ENCODE measurements around the gene FAM3D.

Gene FAM3D

GRCh38 chr3:58686847-58687246, 20.3 kb upstream of the FAM3D start:
- TF ChIP-seq CTCF (conservative IDR thresholded peaks at IDR 0.05; ENCODE audit: low read depth, low read length): no peak
- Histone ChIP-seq H3K4me3 (IDR thresholded peaks at IDR 0.05; ENCODE audit: insufficient read depth, low read depth, low read length) (no peak overlapping the region), H3K4me2 (no peak overlapping the region), H3K79me2 (ENCODE audit: insufficient read depth, low read depth) (no peaks in the 10 kb centered on the region), H3K27ac (no peak overlapping the region), H3K9ac (no peak overlapping the region), H4K20me1 (ENCODE audit: insufficient read depth) (no peaks in the 10 kb centered on the region), H3K36me3 (ENCODE audit: insufficient read depth) (no peaks in the 10 kb centered on the region), H3K4me1 (ENCODE audit: low read depth, poor library complexity, severe bottlenecking) (peaks cover 9% of the 10 kb centered on the region), H3K27me3 (ENCODE audit: insufficient read depth, low read depth) (no peaks in the 10 kb centered on the region), H2AFZ (ENCODE audit: low read depth) (no peak overlapping the region)

- Histone ChIP-seq H2AFZ (ENCODE audit: low read depth) (no peak overlapping the region), H3K27me3 (ENCODE audit: insufficient read depth, low read depth) (no peaks in the 10 kb centered on the region), H3K4me2 (no peak overlapping the region), H3K4me1 (ENCODE audit: low read depth, poor library complexity, severe bottlenecking) (peaks cover 9% of the 10 kb centered on the region), H3K27ac (no peak overlapping the region), H3K79me2 (ENCODE audit: insufficient read depth, low read depth) (no peaks in the 10 kb centered on the region), H3K9ac (no peak overlapping the region), H3K36me3 (ENCODE audit: insufficient read depth) (no peaks in the 10 kb centered on the region), H3K4me3 (IDR thresholded peaks at IDR 0.05; ENCODE audit: insufficient read depth, low read depth, low read length) (no peak overlapping the region), H4K20me1 (ENCODE audit: insufficient read depth) (no peaks in the 10 kb centered on the region)
- no peak for TF ChIP-seq CTCF (conservative IDR thresholded peaks at IDR 0.05; ENCODE audit: low read depth, low read length)
Observed at GRCh38 chr3:58685641-58686040, 19.1 kb upstream of the FAM3D start.

DNA sequence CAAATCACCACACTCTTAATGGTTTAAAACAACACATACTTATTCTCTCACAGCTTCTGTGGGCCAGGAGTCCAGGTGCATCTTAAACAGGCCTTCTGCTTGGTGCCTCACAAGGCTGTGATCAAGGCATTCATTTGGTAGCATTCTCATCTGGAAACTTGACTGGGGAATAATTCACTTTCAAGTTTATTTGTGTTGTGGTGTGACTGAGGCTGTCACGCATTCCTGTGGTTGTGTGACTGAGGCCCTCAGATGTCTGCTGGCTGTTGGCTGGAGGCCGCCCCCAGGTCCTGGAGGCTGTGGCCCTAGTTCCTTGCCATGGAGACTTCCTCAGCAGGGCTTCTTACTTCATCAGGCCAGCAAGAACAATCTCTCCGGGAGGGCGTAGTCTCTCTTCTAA, 16.9 kb upstream of the FAM3D start:
- H3K27me3 ChIP-seq (ENCODE audit: insufficient read depth, low read depth): no peaks in the 10 kb centered on the region
- H3K27ac ChIP-seq: no peak overlapping the region
- H3K79me2 ChIP-seq (ENCODE audit: insufficient read depth, low read depth): no peaks in the 10 kb centered on the region
- H3K4me2 ChIP-seq: no peak overlapping the region
- H3K36me3 ChIP-seq (ENCODE audit: insufficient read depth): no peaks in the 10 kb centered on the region
- H3K9ac ChIP-seq: no peak overlapping the region
- peaks cover 9% of the 10 kb centered on the region for H3K4me1 ChIP-seq (ENCODE audit: low read depth, poor library complexity, severe bottlenecking)
- H2AFZ ChIP-seq (ENCODE audit: low read depth): no peak overlapping the region
- no peaks in the 10 kb centered on the region for H4K20me1 ChIP-seq (ENCODE audit: insufficient read depth)
- no peak for TF ChIP-seq CTCF (conservative IDR thresholded peaks at IDR 0.05; ENCODE audit: low read depth, low read length)
- no peak overlapping the region for H3K4me3 ChIP-seq (IDR thresholded peaks at IDR 0.05; ENCODE audit: insufficient read depth, low read depth, low read length)

DNA sequence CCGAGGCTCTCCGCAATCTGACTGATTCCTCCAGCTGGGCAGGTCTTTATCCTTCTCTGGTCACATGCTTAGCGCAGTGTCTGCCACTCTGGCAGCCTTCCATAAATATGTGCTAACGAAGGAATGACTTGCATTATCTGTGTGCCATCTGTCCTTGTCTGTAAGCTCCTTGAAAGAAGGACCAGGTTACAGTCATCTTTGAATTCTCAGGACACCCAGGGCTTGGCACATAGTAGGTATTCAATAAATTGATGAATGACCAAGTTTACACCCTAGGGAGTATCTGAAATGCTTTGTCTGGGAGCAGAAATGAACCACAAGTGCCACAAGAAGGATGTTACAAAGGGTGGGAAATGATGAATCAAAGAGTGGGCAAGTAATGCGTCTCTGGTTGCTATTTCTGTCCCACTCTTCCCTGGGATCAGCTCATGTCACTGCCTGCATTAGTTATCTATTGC, 16.5 kb upstream of the FAM3D start:
- Histone ChIP-seq H3K27ac (no peak overlapping the region), H3K4me2 (no peak overlapping the region), H3K9ac (no peak overlapping the region), H3K4me3 (IDR thresholded peaks at IDR 0.05; ENCODE audit: insufficient read depth, low read depth, low read length) (no peak overlapping the region), H3K4me1 (ENCODE audit: low read depth, poor library complexity, severe bottlenecking) (peaks cover 9% of the 10 kb centered on the region), H3K27me3 (ENCODE audit: insufficient read depth, low read depth) (no peaks in the 10 kb centered on the region), H3K36me3 (ENCODE audit: insufficient read depth) (no peaks in the 10 kb centered on the region), H2AFZ (ENCODE audit: low read depth) (no peak overlapping the region), H3K79me2 (ENCODE audit: insufficient read depth, low read depth) (no peaks in the 10 kb centered on the region), H4K20me1 (ENCODE audit: insufficient read depth) (no peaks in the 10 kb centered on the region)
- TF ChIP-seq CTCF (conservative IDR thresholded peaks at IDR 0.05; ENCODE audit: low read depth, low read length): no peak
